ENCODE measurements around the gene MED20.

- TF ChIP-seq TAF1 (IDR thresholded peaks at IDR 0.05; ENCODE audit: borderline replicate concordance, low read depth, low read length) (no peak), POLR2AphosphoS5 (IDR thresholded peaks at IDR 0.05; ENCODE audit: low read depth, low read length) (no peak)
Observed at GRCh38 chr6:41970436-41970846, 49.5 kb upstream of the MED20 start.

Measured in GM12892 (cell line).